Activated CD8-positive, alpha-beta memory T cell treated with anti-CD3 and anti-CD28 coated beads for 48 hours (primary cell): ENCODE results near the gene CYP4F11.
"Not testable (repeated sequence)": the region's sequence is repeated elsewhere in the genome, so short reads cannot be mapped to it uniquely, and the experiment has no call there.

Experiments used
- DNase-seq, 3 experiments: peaks; one replicate each; pipeline ENCODE4 v3.0.0-alpha.2; 2020; ENCODE audit warnings: low read depth in 2 of 3, low spot score in 2 of 3

Gene CYP4F11

DNA sequence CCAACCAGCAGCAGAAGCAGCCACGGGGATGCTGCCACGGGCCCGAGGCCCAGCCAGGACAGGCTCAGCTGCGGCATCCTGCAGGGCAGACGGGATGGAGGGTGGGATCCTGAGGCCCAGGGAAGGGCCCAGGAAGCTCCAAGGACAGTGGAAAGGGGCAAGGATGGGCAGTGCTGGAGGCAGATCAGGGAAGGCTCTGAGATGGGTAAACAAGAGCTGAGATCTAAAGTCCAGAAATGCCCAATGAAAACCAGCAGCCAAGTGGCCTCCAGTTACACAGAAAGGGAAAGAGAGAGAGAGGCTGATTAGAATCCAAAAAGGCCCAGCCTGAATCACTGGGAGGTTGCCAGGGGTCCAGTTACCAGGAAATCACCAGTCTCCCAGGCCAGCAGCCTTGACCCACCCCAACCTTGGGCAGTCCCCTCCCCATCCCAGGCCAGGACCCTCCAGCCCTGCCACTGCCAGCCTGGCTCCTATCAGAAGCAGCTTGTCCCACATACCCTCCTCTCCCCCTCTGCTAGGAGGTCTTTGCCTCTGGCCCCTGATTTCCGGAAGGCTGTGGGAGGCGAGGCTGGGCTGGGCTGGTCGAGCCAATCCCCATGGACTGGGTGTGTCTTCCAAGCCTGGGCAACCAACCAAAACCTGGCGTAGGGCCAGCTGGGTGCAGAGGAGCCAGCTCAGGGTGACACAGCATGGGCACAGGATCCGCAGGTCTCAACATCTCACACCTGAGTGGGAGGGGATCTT is at the start of gene CYP4F11:
Gene CYP4F11 (minus strand): TSS at position 198 of the 747 bp plus-strand sequence. CDS start 121 bp downstream, at position 77.
- DNase-seq: no peak

- no peak for DNase-seq
These were observed 45.0 kb upstream of the CYP4F11 start for GRCh38 chr19:15979293-15979692.

GRCh38 chr19:15977690-15978089 is 43.4 kb upstream of the CYP4F11 start:
- DNase-seq: no peak

DNA sequence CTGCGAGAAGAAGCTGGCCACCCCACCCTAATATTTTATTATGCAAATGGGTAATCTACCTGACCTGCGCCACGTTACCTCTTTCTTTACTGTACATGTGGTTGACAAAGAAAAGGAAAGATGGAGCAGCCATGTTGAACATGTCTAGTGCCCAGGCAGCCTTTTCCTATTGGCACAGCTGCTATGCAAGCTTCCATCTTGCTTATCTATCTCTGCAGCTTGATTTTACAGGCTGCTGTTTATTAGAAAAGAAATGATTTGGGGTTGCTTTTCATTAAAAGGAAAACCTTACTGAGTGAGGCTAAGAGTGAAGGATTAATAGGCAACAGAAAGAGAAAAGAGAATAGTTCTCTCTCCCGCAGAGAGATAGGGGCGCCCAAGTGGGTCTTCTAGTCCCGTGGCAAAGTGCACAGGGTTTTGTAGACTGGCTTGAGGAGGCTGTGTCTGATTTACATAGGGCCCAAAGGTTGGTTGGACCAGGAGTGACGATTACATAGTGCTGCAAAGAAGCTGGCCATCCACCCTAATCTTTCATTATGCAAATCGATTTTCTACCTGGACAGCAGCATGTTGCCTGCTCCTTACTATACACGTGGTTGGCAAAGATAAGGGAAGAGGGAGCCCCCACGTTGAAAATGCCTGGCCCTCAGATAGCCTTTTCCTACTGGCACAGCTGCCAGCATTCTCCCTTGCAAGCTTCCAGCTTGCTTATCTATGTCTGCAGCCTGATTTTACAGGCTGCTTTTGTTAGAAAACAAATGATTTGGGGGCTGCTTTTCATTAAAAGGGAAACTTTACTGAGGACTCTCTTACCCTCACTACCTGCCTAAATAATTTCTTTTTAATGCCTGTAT is 42.7 kb upstream of the CYP4F11 start:
- DNase-seq: no peak

- DNase-seq: no peak
These were observed 40.5 kb upstream of the CYP4F11 start for GRCh38 chr19:15974856-15975255.

- DNase-seq: not testable (repeated sequence)
These were observed 37.7 kb upstream of the CYP4F11 start for GRCh38 chr19:15972043-15972442.

DNA sequence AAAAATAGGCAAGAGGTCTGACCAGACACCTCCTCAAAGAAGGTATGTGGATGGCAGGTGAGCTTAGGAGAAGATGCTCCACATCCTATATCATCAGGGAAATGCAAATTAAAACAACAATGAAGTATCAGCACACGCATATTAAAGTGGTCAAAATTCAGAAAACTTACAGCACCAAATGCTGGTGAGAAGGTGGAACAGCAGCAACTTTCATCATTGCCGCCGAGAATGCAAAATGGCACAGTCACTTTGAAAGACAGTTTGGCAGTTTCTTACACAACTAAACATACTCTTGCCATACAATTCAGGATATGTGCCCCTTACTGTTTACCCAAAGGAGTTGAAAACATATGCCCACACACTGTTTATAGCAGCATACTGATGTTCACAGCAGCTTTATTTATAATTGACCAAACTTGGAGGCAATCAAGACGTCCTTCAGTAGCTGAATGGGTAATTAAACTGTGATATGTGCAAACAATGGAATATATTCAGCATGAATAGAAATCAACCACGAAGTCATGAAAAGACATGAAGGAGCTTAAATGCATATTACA is 37.0 kb upstream of the CYP4F11 start:
- no peak for DNase-seq

- DNase-seq: no peak
These were observed 29.9 kb upstream of the CYP4F11 start for GRCh38 chr19:15964231-15964630.

GRCh38 chr19:15962319-15962718 is 28.0 kb upstream of the CYP4F11 start:
- no peak for DNase-seq

- no peak for DNase-seq
These were observed 20.5 kb upstream of the CYP4F11 start for GRCh38 chr19:15954820-15955219.

GRCh38 chr19:15948223-15949058 is 14.1 kb upstream of the CYP4F11 start, which contains the start of gene OR10H4:
Gene OR10H4, plus strand, starts transcription at chr19:15949008. Its CDS starts 0 bp downstream, at chr19:15949008.
- no peak for DNase-seq

- no peak for DNase-seq
These were observed 11.0 kb upstream of the CYP4F11 start for GRCh38 chr19:15945301-15945700.

- DNase-seq: no peak
These were observed 10.1 kb upstream of the CYP4F11 start for GRCh38 chr19:15944401-15944800.

DNA sequence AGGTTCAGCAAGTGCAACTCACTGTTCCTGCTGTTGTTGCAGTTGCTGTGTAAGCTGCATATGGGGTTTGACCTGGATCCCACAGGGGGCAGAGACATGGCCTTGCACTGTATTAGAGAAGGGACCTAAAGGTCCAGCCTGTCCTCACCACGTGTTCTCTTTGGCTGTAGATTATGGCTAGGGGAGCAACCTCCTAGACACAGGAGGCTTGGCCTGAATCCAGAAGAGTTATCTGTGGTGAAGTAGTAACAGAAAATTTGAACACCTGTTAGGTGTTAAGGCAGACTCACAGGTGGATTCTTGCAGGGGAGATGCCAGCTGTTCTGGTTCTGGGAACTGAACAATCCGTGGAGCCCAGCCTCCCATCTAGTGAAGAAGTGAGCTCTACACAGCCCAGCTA is 3.4 kb upstream of the CYP4F11 start:
- DNase-seq: no peak

DNA sequence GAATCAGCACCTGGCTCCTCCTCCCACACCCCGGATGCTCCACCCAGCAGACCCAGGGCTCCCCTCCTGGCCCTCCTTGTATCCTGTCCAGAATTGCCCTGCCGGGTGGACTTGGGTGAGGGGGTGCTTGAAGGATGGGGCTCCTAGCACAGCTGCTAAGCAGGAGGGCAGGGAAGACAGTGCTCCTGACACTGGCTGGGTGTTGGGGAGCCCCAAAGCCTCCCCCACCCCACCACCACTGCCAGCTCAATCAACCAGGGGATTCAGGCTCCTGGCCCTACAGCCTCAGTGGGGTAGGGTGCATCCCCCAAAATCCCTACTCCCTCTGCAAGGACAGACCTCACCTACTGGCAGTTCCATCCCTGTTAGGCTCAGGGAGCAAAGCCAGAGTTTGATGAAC is 2.6 kb upstream of the CYP4F11 start:
- no peak for DNase-seq

- DNase-seq: no peak
These were observed 1.8 kb upstream of the CYP4F11 start for GRCh38 chr19:15936173-15936572.

DNA sequence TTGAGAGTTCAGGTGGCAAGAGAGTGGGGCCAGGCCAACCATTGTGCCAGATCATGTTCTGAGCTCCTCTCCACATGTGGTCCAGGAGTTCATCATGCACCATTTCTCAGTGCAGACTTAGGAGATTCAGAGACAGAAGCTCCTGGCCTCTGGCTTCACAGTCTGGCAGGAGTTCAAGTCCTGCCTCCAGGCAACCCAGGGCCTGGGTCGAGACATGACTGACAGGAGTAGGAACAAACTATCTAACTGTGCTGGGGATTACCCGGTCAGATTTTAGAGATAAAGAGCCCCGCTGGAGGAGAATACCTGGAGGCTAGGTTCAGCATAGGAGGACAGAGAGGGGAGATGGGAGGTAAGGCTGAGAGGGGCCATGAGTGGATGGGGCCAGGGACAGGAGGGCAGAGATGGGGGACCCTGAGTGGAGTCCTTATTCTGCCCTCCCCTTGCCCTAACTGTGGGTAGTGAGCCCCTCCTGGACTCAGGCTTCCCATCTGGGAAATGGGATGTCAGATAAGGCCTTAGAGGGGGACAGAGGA is 906 bp upstream of the CYP4F11 start:
- no peak for DNase-seq

DNA sequence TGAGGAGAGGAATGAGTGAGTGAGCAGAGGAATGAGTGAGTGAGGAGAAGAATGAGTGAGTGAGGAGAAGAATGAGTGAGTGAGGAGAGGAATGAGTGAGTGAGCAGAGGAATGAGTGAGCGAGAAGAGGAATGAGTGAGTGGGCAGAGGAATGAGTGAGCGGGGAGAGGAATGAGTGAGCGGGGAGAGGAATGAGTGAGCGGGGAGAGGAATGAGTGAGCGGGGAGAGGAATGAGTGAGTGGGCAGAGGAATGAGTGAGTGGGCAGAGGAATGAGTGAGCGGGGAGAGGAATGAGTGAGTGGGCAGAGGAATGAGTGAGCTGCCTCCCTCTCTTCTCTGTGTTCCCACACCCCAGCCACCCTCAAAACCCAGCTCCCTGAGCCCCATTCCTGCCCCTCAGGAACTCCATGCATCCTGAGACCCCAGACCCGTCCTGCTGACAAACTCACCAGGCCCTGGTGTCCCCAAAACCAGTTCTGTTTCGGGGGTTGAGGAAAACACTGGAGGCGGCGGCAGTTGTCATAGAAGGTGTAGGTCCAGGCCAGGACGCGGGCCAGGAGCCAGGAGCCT is 483 bp downstream of the CYP4F11 start:
- peak in 1 of 3 experiments; percentile 9 for DNase-seq

DNA sequence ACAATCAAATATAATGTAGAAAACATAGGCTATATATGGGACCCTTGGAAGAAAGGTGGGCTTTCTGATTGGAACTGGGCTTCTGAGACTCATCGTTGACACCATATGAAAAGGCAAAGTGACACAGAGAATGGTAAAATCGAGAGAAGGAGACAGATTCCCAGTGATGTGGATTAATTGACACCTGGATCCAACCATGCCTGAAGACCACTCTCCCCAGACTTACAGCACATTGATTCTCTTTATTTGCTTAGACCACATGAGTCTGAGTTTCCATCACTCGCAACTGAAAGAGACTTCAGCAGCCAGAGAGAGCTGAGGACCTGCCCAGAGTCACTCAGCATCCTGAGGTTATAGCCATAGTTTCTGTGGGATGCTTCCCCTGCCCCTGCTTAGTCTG is 6.0 kb downstream of the CYP4F11 start:
- DNase-seq: no peak

GRCh38 chr19:15926484-15926883 is 7.8 kb downstream of the CYP4F11 start:
- DNase-seq: no peak
